Renal pelvis (tissue), 4 donors: ENCODE results near the gene EBP. TPM values are rescaled to one million over a fixed set of nuclear protein-coding genes. Genes with fewer than 3 reads are reported as not detected.

Source experiments
- DNase-seq: peaks from one replicate; pipeline ENCODE4 v3.0.0-alpha.2; 2013
- polyA plus RNA-seq, 3 donors: library from polyadenylated mRNA; unstranded; fragments of 120-200 nt; gene quantifications; one replicate each; pipeline ENCODE4 v1.2.1, GENCODE V29; 2013; ENCODE audit not compliant: insufficient read length in 3 of 3

EBP gene
- polyA plus RNA-seq, 3 donors: 78.3 to 82.8 (median 82.4) TPM

- DNase-seq: no peak
Observed at GRCh38 chrX:48569958-48570357, 48.4 kb downstream of the EBP start.

GRCh38 chrX:48573690-48574269 lies 52.2 kb downstream of the EBP start:
- peak; percentile 23 for DNase-seq

- peak; percentile 89 for DNase-seq
Observed at GRCh38 chrX:48574270-48575266, 53.0 kb downstream of the EBP start, which contains the start of gene RBM3. Gene RBM3 (plus strand): TSS chrX:48574484. CDS start chrX:48575181, 697 bp downstream.

- DNase-seq: no peak
Observed at GRCh38 chrX:48575642-48576041, 54.0 kb downstream of the EBP start.

GRCh38 chrX:48576108-48576507 lies 54.5 kb downstream of the EBP start:
- DNase-seq: no peak

Other genes starting within 250 kb of the EBP start
- not detected for gene SSX3, start 165.1 kb upstream of the EBP start, polyA plus RNA-seq
- gene SSX4, start 138.3 kb upstream of the EBP start, polyA plus RNA-seq: not detected
- not detected for gene SSX4B, start 109.8 kb upstream of the EBP start, polyA plus RNA-seq
- 10 to 100 TPM in 2 of 3 donors, 1 to 10 TPM in 1; 5.4 to 10.5 (median 10.3) TPM for gene SLC38A5, start 51.5 kb upstream of the EBP start, polyA plus RNA-seq
- 10 to 100 TPM; 34.8 to 40.2 (median 39.5) TPM for gene FTSJ1, start 45.6 kb upstream of the EBP start, polyA plus RNA-seq
- 10 to 100 TPM in 1 of 3 donors, 1 to 10 TPM in 2; 7.5 to 10.7 (median 9.8) TPM for gene PORCN, start 12.8 kb upstream of the EBP start, polyA plus RNA-seq
- 10 to 100 TPM; 11.1 to 12.5 (median 11.7) TPM for gene TBC1D25, start 17.9 kb downstream of the EBP start, polyA plus RNA-seq
- 100 to 1,000 TPM; 220 to 346 (median 304) TPM for gene RBM3, start 52.7 kb downstream of the EBP start, polyA plus RNA-seq
- 100 to 1,000 TPM; 145 to 177 (median 154) TPM for gene WDR13, start 75.7 kb downstream of the EBP start, polyA plus RNA-seq
- gene WAS, start 162.0 kb downstream of the EBP start, polyA plus RNA-seq: 1 to 10 TPM; 2.7 to 4.9 (median 4.0) TPM
- 1 to 10 TPM; 7.0 to 8.2 (median 7.7) TPM for gene SUV39H1, start 174.9 kb downstream of the EBP start, polyA plus RNA-seq
- gene GLOD5, start 239.9 kb downstream of the EBP start, polyA plus RNA-seq: 1 to 10 TPM in 2 of 3 donors, under 1 TPM in 1; 0.79 to 1.4 (median 1.2) TPM